ENCODE results near the gene SHH.

SHH gene

DNA sequence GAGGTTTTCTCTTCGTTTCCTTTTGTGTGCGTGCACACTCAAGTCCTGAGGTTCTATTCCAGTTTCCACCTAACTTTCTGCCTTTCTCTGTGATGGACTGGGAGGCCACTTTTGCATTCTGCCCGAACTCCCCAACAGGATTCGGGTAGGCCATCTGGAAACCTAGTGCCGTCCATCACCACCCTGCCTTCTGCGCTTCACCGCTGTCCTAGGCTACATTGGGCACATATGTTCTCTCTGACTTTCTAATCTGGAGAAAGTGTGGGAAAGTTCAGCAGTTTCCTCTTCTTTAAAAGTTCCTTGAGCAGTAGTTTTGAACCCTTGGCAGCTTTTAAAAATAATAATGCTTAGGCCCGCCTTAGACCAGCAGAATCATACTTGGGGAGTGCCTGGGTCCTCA, 46.8 kb downstream of the SHH start:
- DNase-seq (ENCODE audit: low read depth, low spot score), result no peak

DNA sequence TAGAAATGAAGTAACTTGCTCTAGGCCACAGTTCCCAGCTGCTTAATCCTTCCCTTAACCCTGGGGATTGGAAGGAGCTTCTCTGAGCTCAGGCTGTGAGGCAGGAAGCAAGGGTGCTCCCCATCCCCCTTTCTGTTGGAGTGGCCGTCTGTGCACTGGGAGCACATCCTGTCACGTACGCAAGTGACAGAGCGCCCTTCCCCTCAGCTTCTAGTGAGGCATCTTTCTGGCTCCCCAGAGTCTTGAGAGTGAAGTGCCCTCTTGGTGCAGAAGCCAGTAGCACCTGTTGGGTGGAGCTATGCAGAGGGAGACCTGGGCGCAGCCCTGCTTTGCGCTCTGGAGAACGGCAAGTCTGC, 47.8 kb downstream of the SHH start:
- no peak for DNase-seq (ENCODE audit: low read depth, low spot score)

DNA sequence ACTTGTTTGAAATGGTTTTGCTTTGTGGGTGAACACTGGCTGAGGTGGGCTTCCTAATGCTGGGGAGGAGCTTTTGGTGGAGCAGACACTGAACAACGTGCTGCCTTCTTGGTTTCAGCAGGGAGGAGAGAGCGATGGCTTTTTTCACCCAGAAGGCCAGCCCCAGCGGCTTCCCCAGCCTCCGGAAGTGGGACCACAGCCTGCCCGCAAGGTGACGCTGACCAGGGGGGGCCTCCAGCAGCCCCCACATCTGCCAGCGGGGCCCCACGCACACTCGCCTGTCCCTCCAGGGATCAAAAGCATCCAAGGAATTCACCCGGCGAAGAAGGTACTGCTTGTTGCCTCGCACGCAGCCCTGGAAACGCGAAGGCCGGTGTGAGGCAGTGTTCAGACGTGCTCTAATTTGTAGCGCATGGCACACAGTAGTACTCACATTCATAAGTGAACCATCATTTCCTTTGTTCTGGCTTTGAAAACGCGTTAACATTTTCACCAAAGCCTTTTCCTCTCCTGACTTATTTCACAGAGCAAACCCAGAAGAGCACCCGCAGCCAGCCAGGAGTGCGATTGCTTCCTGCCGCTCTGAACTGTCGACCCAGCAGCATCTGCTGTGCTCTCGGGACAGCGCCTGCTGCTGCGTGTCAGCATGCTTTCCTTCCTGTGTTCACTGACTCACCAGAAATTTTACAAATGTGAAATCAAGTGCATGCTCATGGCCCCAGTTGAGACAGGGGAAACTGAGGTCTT, 48.4 kb downstream of the SHH start:
- peak; percentile 15 for DNase-seq (ENCODE audit: low read depth, low spot score)

DNA sequence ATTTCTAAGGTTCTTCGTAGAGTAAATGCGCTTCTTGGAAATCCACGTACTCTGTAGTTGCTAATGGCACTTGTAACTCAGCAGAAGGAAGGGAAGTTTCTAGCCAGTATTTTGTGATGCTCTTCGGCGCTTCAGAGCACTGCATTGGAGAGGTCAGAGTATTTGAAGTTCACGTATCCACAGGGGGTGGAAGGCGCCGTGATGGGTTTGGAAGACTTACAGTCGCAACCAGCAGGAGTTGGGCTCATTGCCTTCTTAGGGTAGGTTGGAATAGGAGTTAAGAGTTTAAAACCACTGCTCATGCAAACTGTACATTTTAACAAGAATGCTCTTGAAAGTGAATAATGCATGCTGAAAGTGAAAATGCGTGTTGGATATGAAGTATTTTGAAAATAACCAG, 49.1 kb downstream of the SHH start:
- DNase-seq (ENCODE audit: low read depth, low spot score), result no peak

DNA sequence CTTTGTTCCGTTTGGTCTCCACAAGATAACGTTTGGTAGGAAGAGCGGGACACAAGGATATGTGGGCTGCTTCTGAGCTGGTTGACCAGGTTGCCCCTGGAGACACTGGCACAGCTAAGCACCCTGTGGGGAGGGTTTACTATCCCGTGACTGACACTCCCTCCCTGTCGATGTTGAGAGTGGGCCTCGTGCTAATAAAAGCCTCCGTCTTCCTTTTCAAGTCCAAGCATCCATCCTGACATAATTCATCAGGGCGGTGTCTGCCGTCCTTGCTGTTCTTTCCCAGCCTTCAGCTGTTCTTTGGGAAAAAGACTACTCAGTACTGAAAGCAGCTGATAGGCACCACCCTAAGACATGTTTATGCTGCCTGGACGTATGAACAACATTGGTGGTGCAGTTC, 49.6 kb downstream of the SHH start:
- DNase-seq (ENCODE audit: low read depth, low spot score), result no peak

DNA sequence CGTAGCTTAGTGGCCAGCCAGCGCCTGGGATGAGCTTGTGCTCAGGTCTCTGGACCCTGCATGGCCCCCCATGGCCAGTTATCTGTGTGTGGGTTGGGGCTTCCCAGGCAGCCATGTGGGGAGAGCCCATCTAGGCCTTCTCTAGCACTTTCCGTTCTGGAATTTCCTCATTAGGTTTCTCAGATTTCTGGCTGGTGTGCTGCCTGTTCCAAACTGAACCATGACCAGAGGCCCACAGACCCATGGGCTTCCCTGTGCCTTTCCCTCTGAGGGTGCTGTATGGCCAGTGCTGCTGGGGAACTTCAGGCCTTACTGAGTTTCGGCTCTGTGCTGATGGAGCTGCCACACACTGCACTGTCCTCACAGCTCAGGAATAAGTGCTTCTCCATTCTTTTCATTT, 50.2 kb downstream of the SHH start:
- DNase-seq (ENCODE audit: low read depth, low spot score), result no peak

DNA sequence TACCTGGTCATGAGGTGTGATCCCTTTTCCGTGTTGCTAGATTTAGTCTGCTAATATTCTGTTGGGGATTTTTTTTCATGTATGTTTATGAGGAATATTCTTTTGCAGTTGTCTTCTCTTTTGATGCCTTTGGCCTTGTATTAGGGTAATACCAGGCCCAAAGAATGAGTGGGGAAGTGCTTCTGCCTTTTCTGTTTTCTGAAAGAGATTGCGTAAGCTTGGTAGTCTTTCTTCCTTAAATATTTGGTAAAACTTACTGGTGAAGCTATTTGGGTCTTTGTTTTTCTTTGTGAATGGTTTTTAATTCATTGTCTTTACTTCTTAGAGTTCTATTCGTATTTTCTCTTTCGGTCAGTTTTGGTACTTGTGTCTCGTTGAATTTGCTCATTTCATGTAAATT, 51.1 kb downstream of the SHH start:
- no peak for DNase-seq (ENCODE audit: low read depth, low spot score)

DNA sequence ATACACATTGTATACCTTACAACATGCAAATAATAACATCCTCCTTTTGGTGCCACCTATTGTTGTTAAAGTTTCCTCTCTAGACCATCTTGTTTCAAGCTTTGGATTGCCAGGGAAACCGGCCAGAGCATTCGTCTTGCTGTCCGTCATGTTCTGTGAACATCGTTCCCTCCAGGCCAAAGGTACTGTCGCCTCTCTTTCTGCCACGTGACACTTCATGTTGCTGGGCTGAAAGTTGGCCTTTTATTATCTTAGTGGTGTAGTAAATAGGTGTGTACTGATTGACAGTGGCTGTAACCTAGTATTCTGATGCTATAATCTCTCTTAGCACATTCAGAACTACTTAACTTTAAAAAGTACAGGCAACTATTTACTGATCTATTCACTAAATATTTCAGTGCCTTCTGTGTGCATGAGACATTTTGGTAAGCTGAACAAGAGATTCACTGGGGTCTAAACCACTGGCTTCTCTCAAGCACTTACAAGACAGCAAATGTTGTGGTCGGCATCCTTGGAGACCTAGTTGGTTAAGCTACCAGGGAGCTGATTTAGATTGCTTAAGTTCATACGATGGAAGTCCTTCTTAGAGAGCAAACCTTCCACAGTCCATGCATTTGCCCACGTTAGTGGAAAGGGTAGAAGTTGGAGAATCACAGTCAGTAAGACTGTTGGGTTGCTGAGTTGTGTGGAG, 52.4 kb downstream of the SHH start:
- no peak for DNase-seq (ENCODE audit: low read depth, low spot score)

DNA sequence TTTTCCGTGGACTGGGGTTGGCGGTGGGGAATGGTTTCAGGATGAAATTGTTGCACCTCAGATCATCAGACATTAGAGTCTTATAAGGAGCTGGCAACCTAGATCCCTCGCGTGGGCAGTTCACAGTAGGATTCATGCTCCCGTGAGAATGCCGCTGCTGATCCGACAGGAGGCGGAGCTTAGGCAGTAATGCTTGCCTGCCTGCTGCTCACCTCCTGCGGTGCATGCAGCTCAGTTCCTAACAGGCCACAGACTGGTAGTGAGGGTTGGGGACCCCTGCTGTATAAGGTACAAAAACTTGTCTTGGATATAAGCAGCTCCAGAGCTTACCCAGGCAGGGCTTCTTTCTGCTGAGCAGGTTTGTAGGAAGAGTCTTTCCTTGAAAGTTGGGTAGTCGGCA, 53.9 kb downstream of the SHH start:
- DNase-seq (ENCODE audit: low read depth, low spot score), result no peak

DNA sequence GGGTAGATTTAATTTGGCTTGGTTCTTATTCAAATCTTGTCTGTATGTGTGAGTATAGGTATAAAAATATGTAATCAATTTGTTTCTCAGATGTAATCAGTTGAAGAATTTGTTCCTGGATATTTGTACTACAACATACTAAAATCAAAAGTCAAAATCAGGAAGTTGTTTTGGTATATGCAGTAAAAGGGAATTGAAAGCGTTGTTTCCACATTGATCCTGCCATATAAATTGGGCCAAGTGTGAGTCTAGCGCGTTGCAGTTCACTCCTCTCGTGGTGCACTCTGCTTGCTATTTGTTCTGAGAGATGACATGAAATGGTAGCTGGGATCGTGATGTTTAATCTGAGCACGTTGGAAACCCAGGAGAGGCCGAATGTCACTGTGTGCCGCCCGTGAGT, 55.9 kb downstream of the SHH start:
- no peak for DNase-seq (ENCODE audit: low read depth, low spot score)

DNA sequence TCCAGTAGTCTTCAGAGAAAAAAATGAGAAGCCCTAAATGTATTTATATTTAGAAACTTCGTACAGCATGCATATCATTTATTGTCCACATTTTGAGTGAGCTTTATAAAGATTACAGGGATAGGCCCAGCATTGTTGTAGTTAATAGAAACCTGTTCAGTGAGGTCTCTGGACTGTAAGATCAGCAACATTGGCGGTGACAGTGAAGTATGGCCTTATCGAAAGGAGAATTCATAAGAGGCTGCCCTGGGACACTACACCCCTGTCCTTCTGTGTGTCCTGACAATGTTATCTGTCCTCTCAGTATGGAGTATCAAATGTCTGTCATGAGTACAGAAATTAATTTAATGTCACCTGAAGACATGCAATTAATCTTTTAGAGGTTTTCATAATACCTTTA, 57.2 kb downstream of the SHH start:
- DNase-seq (ENCODE audit: low read depth, low spot score), result no peak

DNA sequence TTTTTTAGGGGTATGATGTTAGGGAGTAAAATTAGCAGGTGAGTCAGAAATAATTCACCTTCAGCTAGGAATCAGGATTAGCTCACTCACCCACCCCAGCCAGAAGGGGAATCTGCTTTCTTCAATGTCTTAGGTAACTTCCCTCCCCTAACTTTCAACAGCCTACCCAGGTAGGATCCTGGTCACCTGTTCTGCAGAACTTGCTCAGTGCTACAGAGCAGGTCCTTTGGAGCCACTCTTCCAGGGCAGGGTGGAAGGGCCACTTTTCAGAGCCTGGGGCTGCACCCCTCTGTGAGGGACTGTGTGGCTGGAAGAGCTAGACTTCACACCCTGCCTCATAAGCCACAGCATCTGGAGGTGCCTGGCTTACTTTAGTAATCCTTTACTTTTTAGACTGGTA, 58.1 kb downstream of the SHH start:
- no peak for DNase-seq (ENCODE audit: low read depth, low spot score)

DNA sequence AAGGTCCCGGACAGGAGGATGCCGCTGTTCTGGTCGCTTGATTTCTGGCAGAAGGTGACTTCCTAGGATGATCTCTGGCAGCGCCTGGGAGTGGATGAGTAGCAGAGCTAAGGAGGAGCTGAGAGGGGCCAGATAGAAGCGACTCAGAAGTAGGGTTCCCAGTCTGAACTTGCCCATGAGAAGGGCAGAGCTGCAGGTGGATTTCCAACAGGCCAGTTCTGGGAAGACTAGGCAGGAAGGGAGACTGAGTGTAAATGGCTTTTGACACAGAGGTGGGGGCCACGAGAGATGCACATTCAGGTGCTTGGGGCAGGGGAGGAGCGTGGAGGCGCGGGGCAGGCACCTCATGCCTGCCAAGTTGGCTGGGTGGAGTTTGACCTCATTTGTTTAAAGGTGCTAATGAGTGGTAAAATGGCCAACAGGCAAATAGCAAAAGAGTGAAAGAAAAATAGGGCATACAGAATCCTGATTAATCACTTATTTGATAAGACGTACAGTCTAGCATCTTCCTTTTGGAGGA, 58.8 kb downstream of the SHH start:
- DNase-seq (ENCODE audit: low read depth, low spot score), result no peak

DNA sequence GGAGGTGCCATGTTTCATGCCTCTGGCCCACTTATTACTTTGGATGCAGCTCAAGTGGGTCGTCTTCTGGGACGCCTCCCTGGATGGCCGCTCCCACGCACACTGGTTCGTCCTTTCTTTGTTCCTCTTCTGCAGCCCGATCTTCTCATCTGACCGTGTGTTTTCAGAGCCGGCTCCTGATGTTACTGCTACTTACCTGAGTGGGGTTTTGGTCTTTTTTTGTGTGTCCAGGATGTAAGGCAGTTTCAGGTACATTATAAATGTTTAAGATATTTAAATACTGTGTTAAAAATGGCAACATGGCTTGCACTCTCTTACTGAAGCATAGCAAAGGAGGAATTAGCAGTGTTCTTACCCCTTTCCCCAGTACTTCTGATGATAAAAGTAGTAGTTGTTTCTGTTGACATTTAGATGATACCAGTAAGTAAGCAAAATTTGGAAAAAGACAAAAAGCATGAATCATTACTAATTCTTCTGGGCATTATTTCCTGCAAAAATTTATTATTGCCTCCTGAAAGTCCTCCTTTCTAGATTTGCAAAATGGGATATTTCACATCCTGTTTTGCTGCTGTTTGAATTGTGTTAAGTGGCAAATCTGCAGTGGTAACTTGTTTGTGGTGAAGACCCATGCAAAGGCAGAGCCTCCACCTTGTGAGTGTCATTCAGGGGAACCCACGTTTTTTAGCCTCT, 59.4 kb downstream of the SHH start:
- no peak for DNase-seq (ENCODE audit: low read depth, low spot score)

DNA sequence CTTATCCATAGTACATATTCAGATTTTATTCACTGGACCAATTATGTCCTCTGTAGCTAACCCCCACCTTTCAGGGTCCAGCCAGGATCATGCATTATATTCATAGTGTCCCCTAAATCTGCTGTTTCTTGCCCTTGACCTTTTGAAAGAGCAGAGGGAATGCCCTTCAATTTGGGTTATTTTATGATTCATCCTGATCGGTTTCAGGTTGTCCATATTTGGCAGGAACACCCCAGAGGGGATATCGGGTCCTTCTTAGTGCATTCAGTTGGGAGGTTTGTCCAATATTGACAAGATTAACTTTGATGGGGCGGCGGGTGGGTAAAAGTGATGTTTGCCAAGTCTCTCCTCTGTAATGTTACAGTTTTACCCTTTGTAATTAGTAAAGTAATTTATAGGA, 60.9 kb downstream of the SHH start:
- DNase-seq (ENCODE audit: low read depth, low spot score), result no peak

DNA sequence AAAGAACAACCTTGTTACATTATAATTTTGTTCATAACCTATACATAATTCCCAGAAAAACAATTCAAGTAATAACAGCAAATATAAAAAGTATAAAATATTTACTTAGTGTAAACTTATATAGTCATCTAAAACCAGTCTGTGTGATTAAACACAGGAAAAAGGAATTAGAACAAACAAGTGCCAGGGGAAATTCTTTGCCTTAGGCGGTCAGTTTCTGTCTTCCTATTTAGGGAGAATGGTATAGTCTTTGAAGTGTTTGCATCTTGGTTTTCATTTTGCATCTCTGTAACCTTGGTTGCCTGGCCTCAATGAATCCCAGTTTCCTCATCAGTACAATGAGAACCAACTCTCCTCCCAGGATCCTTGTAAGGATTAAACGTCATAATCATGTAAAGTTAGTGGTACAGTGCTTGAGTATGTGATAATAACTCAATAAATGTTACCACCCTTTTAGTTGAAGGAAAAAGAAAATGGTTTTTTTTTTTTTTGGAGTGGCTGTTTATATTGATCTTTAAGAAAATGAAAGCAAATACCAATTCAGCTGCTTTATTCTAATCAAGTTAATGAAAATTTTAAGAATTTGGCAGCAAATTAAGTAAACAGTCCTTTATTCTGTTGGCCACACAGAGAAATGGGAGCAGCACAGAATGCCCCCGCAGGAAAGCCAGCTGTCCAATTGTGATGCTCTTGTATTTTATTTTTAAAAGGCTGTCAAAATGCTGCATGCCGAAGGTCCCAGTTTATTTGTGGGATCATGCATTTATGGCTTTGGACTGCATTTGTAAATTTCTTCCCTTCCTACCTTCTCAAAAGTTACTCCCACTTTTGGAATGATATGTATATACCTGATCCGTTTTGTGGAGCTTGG, 61.8 kb downstream of the SHH start:
- no peak for DNase-seq (ENCODE audit: low read depth, low spot score)
